Endothelial cell of umbilical vein (primary cell): ENCODE measurements around the gene ADGRD1. TPM values are rescaled to one million over a fixed set of nuclear protein-coding genes. Genes with fewer than 3 reads are reported as not detected.

Experiments
- BruUV-seq: library from RNA; stranded (reverse); fragments of 400-500 nt; replicated peaks from 2 replicates; lab custom pipeline; 2021; lab: Mats Ljungman, UMichigan
- CTCF ChIA-PET: fragments of 300-600, 350-600 bp; sonication (Branson Sonifier 250); formaldehyde crosslinking; loops from one replicate; lab custom pipeline; 2021; ENCODE audit warnings: antibody characterized with exemption, inconsistent platforms; lab: Charles Lee
- POLR2A ChIA-PET: fragments of 300-600, 350-600 bp; sonication (Branson Sonifier 250); formaldehyde crosslinking; loops from one replicate; lab custom pipeline; 2021; ENCODE audit warnings: antibody characterized with exemption, inconsistent platforms; lab: Charles Lee
- DNase-seq: peaks from one replicate; pipeline ENCODE4 v3.0.0-alpha.2; 2011; ENCODE audit warnings: low read depth, low spot score
- FAIRE-seq: peaks from 2 replicates; lab custom pipeline; 2011; peaks lifted over from hg19 to GRCh38; lab: Jason Lieb, UNC
- H2AFZ ChIP-seq: 2 replicates; pipeline ENCODE4 v1.6.0; 2012; ENCODE audit warnings: low read depth, low read length, control low read depth, inconsistent platforms
- H3K27ac ChIP-seq: 2 replicates; pipeline ENCODE4 v1.5.1; 2011; ENCODE audit warnings: low read depth, mild to moderate bottlenecking, control low read depth, low read length, moderate library complexity; ENCODE audit not compliant: insufficient read depth
- H3K27me3 ChIP-seq, 2 experiments: 2 replicates each; pipeline versions ENCODE4 v1.6.0 to v1.6.1; 2011; ENCODE audit warnings: low read length in 2 of 2, mixed read lengths in 1 of 2; ENCODE audit not compliant: control insufficient read depth in 2 of 2, insufficient read depth in 2 of 2
- H3K36me3 ChIP-seq, 2 experiments: 2 replicates in 1 of 2; 3 replicates in 1 of 2; pipeline ENCODE4 v1.5.1; 2011; ENCODE audit warnings: low read length in 2 of 2, mild to moderate bottlenecking in 1 of 2, moderate library complexity in 1 of 2; ENCODE audit not compliant: control insufficient read depth in 2 of 2, insufficient read depth in 2 of 2; ENCODE audit errors: extremely low read depth in 1 of 2
- H3K4me1 ChIP-seq: 3 replicates; pipeline ENCODE4 v1.5.1; 2011; ENCODE audit warnings: mild to moderate bottlenecking, low read length; ENCODE audit not compliant: control insufficient read depth, insufficient read depth; ENCODE audit errors: extremely low read depth
- H3K4me2 ChIP-seq: 2 replicates; pipeline ENCODE4 v1.6.1; 2011; ENCODE audit warnings: low read length, control low read depth, mixed read lengths; ENCODE audit not compliant: insufficient read depth
- H3K4me3 ChIP-seq, 3 experiments: fragments of 200-600 bp in 1 of 3; sonication (generic), shearing (Covaris generic) in 1 of 3; replicated peaks in 1 of 3; 2 replicates each; pipeline ENCODE4 v1.5.1; 2011 to 2016; ENCODE audit warnings: control low read depth in 3 of 3, low read length in 3 of 3, mild to moderate bottlenecking in 2 of 3, inconsistent platforms in 1 of 3, low read depth in 1 of 3, moderate library complexity in 1 of 3; ENCODE audit not compliant: insufficient read depth in 1 of 3
- H3K79me2 ChIP-seq: 2 replicates; pipeline ENCODE4 v1.6.0; 2012; ENCODE audit warnings: low read length, inconsistent platforms; ENCODE audit not compliant: control insufficient read depth, insufficient read depth
- H3K9ac ChIP-seq: replicated peaks from 2 replicates; pipeline ENCODE3; 2011; ENCODE audit warnings: low read length, control low read depth; ENCODE audit not compliant: insufficient read depth; ENCODE audit errors: extremely low read depth
- H3K9me1 ChIP-seq: replicated peaks from 3 replicates; pipeline ENCODE4 v1.6.0; 2011; ENCODE audit warnings: mild to moderate bottlenecking, low read length; ENCODE audit not compliant: control insufficient read depth, insufficient read depth; ENCODE audit errors: extremely low read depth
- H3K9me3 ChIP-seq: replicated peaks from 2 replicates; pipeline ENCODE4 v1.5.1; 2012; ENCODE audit warnings: low read length, inconsistent platforms; ENCODE audit not compliant: control insufficient read depth, insufficient read depth
- H4K20me1 ChIP-seq: replicated peaks from 2 replicates; pipeline ENCODE3; 2011; ENCODE audit warnings: mild to moderate bottlenecking, low read length; ENCODE audit not compliant: control insufficient read depth, insufficient read depth; ENCODE audit errors: extremely low read depth
- CTCF ChIP-seq, 2 donors: IDR thresholded peaks; 1 replicate in 1 of 2; 2 replicates in 1 of 2; pipeline ENCODE4 v1.5.1; 2011; ENCODE audit warnings: low read length in 2 of 2, mild to moderate bottlenecking in 2 of 2, moderate library complexity in 2 of 2, control low read depth in 1 of 2, inconsistent platforms in 1 of 2, low read depth in 1 of 2; ENCODE audit not compliant: insufficient read depth in 1 of 2; ENCODE audit errors: extremely low read depth in 1 of 2
- EZH2 ChIP-seq: IDR thresholded peaks from 2 replicates; pipeline ENCODE4 v1.6.1; 2012; ENCODE audit warnings: borderline replicate concordance, low read depth, mild to moderate bottlenecking, moderate library complexity, low read length, inconsistent platforms; ENCODE audit not compliant: severe bottlenecking
- FOS ChIP-seq: IDR thresholded peaks from 2 replicates; pipeline ENCODE4 v1.6.1; 2011; ENCODE audit warnings: mild to moderate bottlenecking, low read length, moderate library complexity, borderline replicate concordance; ENCODE audit not compliant: insufficient read depth
- GATA2 ChIP-seq: IDR thresholded peaks from 2 replicates; pipeline ENCODE4 v1.7.0; 2011; ENCODE audit warnings: low read depth, mild to moderate bottlenecking, moderate library complexity, mixed read lengths, low read length; ENCODE audit not compliant: insufficient read length, insufficient read depth
- JUN ChIP-seq: IDR thresholded peaks from 2 replicates; pipeline ENCODE4 v1.6.1; 2011; ENCODE audit warnings: borderline replicate concordance, low read depth; ENCODE audit not compliant: insufficient read length, insufficient read depth
- MAX ChIP-seq: IDR thresholded peaks from 2 replicates; pipeline ENCODE4 v1.6.1; 2011; ENCODE audit not compliant: insufficient read depth, insufficient read length
- MYC ChIP-seq: IDR thresholded peaks from one replicate; pipeline ENCODE4 v1.6.1; 2011; ENCODE audit warnings: mild to moderate bottlenecking, low read depth, low read length
- POLR2A ChIP-seq: IDR thresholded peaks from 2 replicates; pipeline ENCODE4 v1.6.1; 2012; ENCODE audit warnings: low read depth, mild to moderate bottlenecking, control low read depth, low read length
- POLR2AphosphoS5 ChIP-seq: IDR thresholded peaks from 2 replicates; pipeline ENCODE4 v1.6.1; 2012; ENCODE audit warnings: low read depth, mild to moderate bottlenecking, control low read depth, low read length, moderate library complexity; ENCODE audit not compliant: insufficient read depth
- dilution Hi-C: fragments of 300-500 bp; cut with MboI; formaldehyde crosslinking; loops from one replicate; pipeline ENCODE4 v1.15.0; 2019; ENCODE audit warnings: low sequenced_read_pairs; ENCODE audit not compliant: extremely low pct_ligation_motif_present
- intact Hi-C: fragments of 100-400 bp; cut with micrococcal nuclease; formaldehyde crosslinking; loops from one replicate; pipeline ENCODE4 v1.10.0; 2022
- polyA plus RNA-seq, 4 experiments: library from polyadenylated mRNA; depleted of rRNA in 3 of 4; stranded (reverse) in 3 of 4; unstranded in 1 of 4; fragments of >200 nt; gene quantifications; 2 replicates each; pipeline versions ENCODE4 v1.2.1 to v1.2.3, GENCODE V29; 2011 to 2012; ENCODE audit warnings: missing spikeins in 1 of 4
- total RNA-seq: library from RNA; stranded (reverse); gene quantifications from 2 replicates; pipeline ENCODE4 v1.2.3, GENCODE V29; 2021

The ADGRD1 gene
- total and polyA plus RNA-seq, 2 donors (not counting 3 experiments of a cell fraction or from before 2014, with no cell fraction given): 0.07 TPM; not detected in 1

- CTCF ChIA-PET: no interaction called here
- no peak overlapping the region for H3K27ac ChIP-seq
- no peaks in the 10 kb centered on the region for H3K4me1 ChIP-seq
- H3K27me3 ChIP-seq: no peaks in the 10 kb centered on the region
- intact Hi-C loops: no loop called here
- no TSS peak for BruUV-seq
- H2AFZ ChIP-seq: no peak overlapping the region
- no peak overlapping the region for H3K9ac ChIP-seq
- no peaks in the 10 kb centered on the region for H3K79me2 ChIP-seq
- POLR2A ChIA-PET: no interaction called here
- DNase-seq: no peak
- dilution Hi-C loops: no loop called here
- no peak overlapping the region for H3K4me3 ChIP-seq
- no peak overlapping the region for H3K4me2 ChIP-seq
- FAIRE-seq: no peak
- H4K20me1 ChIP-seq: no peaks in the 10 kb centered on the region
- H3K36me3 ChIP-seq: no peaks in the 10 kb centered on the region
- no peaks in the 10 kb centered on the region for H3K9me1 ChIP-seq
- H3K9me3 ChIP-seq: no peaks in the 10 kb centered on the region
- TF ChIP-seq GATA2 (no peak), JUN (no peak), POLR2AphosphoS5 (no peak), EZH2 (no peak), POLR2A (no peak), MYC (no peak), FOS (no peak), MAX (no peak), CTCF (IDR thresholded peaks at IDR 0.05; ENCODE audit: extremely low read depth in 1 of 2, insufficient read depth in 1 of 2, low read depth in 1 of 2, low read length in 2 of 2) (no peak)
These were observed 159.1 kb downstream of the ADGRD1 start for GRCh38 chr12:131112700-131113290.
